GM18511 (cell line): Measurements from ENCODE around the gene LRCH1.

Source experiments
- ATAC-seq: cut with Tn5 transposase; IDR thresholded peaks from one replicate; pipeline ENCODE4 v1.9.1; 2021; ENCODE audit warnings: mild to moderate bottlenecking, moderate library complexity; ENCODE audit not compliant: unreplicated experiment

LRCH1 gene

GRCh38 chr13:46795321-46795720 lies 242.4 kb downstream of the LRCH1 start:
- ATAC-seq = no peak

GRCh38 chr13:46796129-46796514 lies 243.2 kb downstream of the LRCH1 start:
- no peak for ATAC-seq

GRCh38 chr13:46796515-46797474 lies 243.8 kb downstream of the LRCH1 start, which contains the start of gene ESD:
Gene ESD, minus strand, starts transcription at chr13:46797161. Its CDS starts 5,748 bp downstream, at chr13:46791413.
- ATAC-seq = peak; percentile 91

GRCh38 chr13:46797501-46798237 lies 244.7 kb downstream of the LRCH1 start:
- ATAC-seq = no peak

- ATAC-seq = no peak
Measured at GRCh38 chr13:46799139-46799538, 246.2 kb downstream of the LRCH1 start.

GRCh38 chr13:46801858-46802257 lies 248.9 kb downstream of the LRCH1 start:
- no peak for ATAC-seq
